Suprapubic skin (tissue), 3 donors: ENCODE results near the gene TGFBRAP1.

Experiments used
- EP300 ChIP-seq: sonication (generic); formaldehyde crosslinking; IDR thresholded peaks from one replicate; pipeline ENCODE4 v1.6.1; 2017; ENCODE audit warnings: antibody characterized with exemption
- TF ChIP-seq, protein P1 (sequence below), 2 donors: fragments of 200-600 bp in 1 of 2; fragments of 450-650 bp in 1 of 2; sonication (generic) in 1 of 2; IDR thresholded peaks; one replicate each; pipeline ENCODE4 v1.5.1; 2016 to 2019; ENCODE audit warnings: antibody characterized with exemption in 2 of 2, mild to moderate bottlenecking in 1 of 2, moderate library complexity in 1 of 2

GRCh38 chr2:105320651-105321215 is 8.8 kb downstream of the TGFBRAP1 start:
- TF ChIP-seq EP300, result no peak
- TF ChIP-seq, protein P1, sequence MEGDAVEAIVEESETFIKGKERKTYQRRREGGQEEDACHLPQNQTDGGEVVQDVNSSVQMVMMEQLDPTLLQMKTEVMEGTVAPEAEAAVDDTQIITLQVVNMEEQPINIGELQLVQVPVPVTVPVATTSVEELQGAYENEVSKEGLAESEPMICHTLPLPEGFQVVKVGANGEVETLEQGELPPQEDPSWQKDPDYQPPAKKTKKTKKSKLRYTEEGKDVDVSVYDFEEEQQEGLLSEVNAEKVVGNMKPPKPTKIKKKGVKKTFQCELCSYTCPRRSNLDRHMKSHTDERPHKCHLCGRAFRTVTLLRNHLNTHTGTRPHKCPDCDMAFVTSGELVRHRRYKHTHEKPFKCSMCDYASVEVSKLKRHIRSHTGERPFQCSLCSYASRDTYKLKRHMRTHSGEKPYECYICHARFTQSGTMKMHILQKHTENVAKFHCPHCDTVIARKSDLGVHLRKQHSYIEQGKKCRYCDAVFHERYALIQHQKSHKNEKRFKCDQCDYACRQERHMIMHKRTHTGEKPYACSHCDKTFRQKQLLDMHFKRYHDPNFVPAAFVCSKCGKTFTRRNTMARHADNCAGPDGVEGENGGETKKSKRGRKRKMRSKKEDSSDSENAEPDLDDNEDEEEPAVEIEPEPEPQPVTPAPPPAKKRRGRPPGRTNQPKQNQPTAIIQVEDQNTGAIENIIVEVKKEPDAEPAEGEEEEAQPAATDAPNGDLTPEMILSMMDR (IDR thresholded peaks at IDR 0.05), result no peak
